Stimulated activated CD4-positive, alpha-beta T cell treated with anti-CD3 and anti-CD28 coated beads, Interleukin-2, amount 100 ng/mL, for 24 hours (primary cell): ENCODE measurements around the gene WDR6.
"Not testable (repeated sequence)": the region's sequence is repeated elsewhere in the genome, so short reads cannot be mapped to it uniquely, and the experiment has no call there.

ENCODE experiments used
- DNase-seq, 2 donors: peaks; one replicate each; pipeline ENCODE4 v3.0.0-alpha.2; 2020

The WDR6 gene

GRCh38 chr3:48993834-48994233 is 13.4 kb upstream of the WDR6 start:
- DNase-seq, result no peak

DNA sequence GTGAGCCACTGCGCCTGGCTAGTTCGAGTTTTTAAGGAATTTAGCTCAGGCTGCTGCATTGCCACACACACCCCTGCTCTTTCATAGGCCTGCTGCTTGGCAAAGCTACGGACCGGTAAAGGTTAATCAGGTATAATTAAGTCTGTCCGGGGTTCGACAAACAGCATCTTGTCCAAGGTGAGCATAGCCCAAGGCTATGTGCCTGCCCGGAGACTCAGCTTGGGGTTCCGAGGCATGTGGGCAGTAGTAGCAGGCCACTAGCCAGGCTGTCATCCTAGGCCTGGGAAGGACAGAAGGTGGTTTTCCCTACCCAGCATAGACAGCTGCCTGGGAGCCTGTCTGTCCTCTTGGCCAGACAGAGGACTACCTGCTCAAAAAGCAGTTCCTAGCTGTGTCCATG is 10.6 kb upstream of the WDR6 start:
- DNase-seq, result no peak

- DNase-seq, result no peak
These were observed 10.0 kb upstream of the WDR6 start for GRCh38 chr3:48997102-48997635.

GRCh38 chr3:48997714-48998637 is 9.2 kb upstream of the WDR6 start:
- DNase-seq, result no peak

- DNase-seq, result no peak
These were observed 7.9 kb upstream of the WDR6 start for GRCh38 chr3:48999085-48999858.

- DNase-seq, result no peak
These were observed 6.0 kb upstream of the WDR6 start for GRCh38 chr3:49001155-49001554.

DNA sequence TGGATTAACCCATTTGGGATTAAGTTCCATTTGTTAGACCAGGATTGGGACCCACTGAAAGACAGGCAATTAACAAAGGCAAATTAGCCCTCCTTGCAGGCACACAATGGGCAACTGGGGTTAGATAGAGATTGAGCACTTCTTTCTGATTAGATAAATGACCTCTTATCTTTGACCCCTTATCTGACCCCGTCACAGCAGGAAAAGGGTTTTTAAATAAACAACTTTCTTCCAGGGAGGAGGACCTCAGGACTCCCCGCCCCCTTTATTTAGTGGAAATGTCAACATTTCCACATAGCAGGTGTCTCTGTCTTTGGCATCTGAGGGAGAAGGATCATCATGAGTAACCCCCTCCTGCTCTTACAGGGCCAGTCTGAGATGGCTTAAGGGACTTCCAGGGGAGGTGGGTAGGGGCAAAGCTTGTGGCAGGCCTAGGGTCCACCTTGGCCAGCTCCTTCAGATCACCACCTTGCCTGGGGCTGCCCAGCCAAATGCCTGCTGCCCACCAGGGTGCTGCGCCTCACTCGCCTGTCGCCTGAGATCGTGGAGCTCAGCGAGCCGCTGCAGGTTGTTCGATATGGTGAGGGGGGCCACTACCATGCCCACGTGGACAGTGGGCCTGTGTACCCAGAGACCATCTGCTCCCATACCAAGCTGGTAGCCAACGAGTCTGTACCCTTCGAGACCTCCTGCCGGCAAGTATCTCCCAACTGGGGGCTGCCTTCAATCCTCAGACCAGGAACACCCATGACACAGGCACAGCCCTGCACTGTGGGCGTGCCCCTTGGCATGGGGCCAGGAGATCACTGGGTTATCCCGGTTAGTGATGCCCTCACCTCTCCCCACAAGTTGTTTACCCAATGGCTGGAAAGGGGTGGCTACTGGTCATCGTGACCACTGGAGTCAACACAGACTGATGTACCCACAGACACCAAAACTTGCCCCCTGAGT is 2.6 kb upstream of the WDR6 start:
- no peak for DNase-seq

GRCh38 chr3:49005303-49005680 is 1.9 kb upstream of the WDR6 start:
- no peak for DNase-seq

DNA sequence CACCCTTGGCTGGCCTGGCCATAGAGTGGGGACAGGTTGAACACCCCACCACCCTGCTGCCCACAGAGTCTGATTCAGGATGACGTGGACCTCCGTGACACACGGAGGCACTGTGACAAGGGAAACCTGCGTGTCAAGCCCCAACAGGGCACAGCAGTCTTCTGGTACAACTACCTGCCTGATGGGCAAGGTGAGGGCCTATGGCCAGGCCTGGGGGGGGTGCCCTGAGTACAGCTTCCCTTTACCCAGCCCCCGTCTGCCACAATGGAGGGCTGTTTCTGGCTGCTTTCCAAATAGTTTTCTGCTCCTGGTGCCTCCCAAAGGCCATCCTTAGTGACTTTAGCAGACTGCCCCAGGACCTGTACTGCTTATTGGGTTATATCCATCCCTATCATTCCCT is 1.2 kb upstream of the WDR6 start:
- DNase-seq, result no peak

- DNase-seq, result no peak
These were observed 653 bp upstream of the WDR6 start for GRCh38 chr3:49006408-49007067.

GRCh38 chr3:49007771-49008528 is 759 bp downstream of the WDR6 start:
- DNase-seq, result peak; percentile 85 to 91

DNA sequence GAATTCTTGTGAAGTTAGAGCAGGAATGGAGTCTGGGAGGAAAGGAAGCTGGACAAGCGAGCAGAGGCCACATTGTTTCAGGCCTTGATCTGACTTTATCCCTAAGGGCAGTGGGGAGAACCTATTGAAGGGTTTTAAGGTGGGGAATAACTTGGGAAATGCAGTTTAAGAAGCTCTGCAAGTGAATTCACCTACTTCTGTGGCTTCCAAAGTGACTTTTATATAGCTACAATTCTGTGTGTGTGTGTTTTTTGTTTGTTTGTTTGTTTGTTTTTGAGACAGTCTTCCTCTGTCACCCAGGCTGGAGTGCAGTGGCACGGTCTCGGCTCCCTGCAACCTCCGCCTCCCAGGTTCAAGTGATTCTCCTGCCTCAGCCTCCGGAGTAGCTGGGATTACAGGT is 1.4 kb downstream of the WDR6 start:
- DNase-seq, result not testable (repeated sequence)

- DNase-seq, result no peak
These were observed 2.2 kb downstream of the WDR6 start for GRCh38 chr3:49009396-49009795.

GRCh38 chr3:49012441-49013017 is 5.3 kb downstream of the WDR6 start:
- no peak for DNase-seq

DNA sequence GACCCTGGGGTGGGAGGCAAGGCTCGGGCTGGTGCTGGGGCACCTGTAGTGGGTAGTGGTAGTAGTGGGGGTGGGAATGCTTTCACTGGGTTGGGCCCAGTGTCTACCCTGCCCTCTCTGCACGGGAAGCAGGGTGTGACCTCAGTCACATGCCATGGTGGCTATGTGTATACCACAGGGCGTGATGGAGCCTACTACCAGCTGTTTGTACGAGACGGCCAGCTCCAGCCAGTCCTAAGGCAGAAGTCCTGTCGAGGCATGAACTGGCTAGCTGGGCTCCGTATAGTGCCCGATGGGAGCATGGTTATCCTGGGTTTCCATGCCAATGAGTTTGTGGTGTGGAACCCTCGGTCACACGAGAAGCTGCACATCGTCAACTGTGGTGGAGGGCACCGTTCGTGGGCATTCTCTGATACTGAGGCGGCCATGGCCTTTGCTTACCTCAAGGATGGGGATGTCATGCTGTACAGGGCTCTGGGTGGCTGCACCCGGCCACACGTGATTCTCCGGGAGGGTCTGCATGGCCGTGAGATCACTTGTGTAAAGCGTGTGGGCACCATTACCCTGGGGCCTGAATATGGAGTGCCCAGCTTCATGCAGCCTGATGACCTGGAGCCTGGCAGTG is 6.0 kb downstream of the WDR6 start:
- DNase-seq, result no peak

DNA sequence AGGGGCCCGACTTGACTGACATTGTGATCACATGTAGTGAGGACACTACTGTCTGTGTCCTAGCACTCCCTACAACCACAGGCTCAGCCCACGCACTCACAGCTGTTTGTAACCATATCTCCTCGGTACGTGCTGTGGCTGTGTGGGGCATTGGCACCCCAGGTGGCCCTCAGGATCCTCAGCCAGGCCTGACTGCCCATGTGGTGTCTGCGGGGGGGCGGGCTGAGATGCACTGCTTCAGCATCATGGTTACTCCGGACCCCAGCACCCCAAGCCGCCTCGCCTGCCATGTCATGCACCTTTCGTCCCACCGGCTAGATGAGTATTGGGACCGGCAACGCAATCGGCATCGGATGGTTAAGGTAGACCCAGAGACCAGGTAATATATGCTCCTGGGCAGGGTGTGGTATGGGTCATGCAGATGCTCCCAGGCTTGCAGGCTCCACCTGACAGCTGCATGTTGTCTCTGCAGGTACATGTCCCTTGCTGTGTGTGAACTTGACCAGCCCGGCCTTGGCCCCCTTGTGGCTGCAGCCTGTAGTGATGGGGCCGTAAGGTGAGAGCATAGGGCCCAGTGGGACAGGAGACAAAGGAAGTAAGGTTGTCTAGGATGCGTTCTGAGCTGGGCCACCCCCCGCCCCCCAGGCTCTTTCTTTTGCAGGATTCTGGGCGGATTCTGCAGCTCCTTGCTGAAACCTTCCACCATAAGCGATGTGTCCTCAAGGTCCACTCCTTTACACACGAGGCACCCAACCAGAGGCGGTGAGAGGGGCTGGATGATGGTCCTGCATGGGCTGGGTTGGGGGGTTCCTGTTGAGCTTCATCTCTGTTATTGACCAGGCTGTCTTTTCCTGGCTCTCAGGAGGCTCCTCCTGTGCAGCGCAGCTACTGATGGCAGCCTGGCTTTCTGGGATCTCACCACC is 6.8 kb downstream of the WDR6 start:
- peak; percentile 61 to 65 for DNase-seq

DNA sequence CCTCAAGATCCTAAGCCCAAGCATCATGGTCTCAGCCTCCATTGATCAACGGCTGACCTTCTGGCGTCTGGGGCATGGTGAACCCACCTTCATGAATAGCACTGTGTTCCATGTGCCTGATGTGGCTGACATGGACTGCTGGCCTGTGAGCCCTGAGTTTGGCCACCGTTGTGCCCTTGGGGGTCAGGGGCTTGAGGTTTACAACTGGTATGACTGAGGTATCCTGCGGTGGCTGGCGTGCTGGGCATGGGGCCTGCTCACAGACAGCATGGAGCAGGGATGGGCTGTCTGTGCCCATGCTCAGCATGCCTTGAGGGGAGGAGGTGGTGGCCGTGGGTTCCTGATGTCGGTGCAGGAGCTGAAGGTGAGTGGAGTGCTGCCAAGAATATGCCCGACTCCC is 7.9 kb downstream of the WDR6 start:
- DNase-seq, result no peak

DNA sequence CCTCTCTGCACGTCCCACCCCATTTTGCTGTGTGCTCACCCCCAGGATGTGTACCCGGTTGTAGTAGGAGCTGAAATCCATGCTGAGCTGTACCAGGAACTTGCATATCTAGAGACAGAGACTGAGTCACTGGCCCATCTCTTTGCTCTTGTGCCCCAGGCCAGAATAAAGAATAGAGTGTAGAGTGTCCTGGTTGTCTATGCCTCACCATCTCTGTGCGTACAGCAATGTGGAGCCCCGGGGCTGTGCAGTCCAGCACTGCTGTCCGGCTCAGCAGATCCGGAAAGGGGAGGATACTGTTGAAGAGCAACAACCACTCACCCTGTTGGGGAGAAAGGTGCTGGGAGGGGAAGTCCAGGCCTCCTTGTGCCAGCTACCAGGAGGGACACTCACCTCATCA is 8.6 kb downstream of the WDR6 start:
- DNase-seq, result no peak
